ENCODE results near the gene LYPD6. TPM values are rescaled to one million over a fixed set of nuclear protein-coding genes. Genes with fewer than 3 reads are reported as not detected.

LYPD6 gene
- total RNA-seq, 1 donor from 2014 or later: 1.8 TPM

GRCh38 chr2:149375801-149376361, 45.5 kb downstream of the LYPD6 start:
- intact Hi-C loops (cut with DNase I): no loop called here
- no peaks in the 10 kb centered on the region for H3K27me3 ChIP-seq
- H3K27ac ChIP-seq: no peak overlapping the region
- DNase-seq (ENCODE audit: low spot score in 2 of 2): no peak
- no peak overlapping the region for H3K4me3 ChIP-seq
- TF ChIP-seq CTCF (IDR thresholded peaks at IDR 0.05): no peak
- H3K9me3 ChIP-seq: no peaks in the 10 kb centered on the region
- H3K36me3 ChIP-seq: no peaks in the 10 kb centered on the region
- H3K4me1 ChIP-seq: no peaks in the 10 kb centered on the region

- DNase-seq (ENCODE audit: low spot score in 2 of 2): no peak
These were observed 49.8 kb downstream of the LYPD6 start for GRCh38 chr2:149380205-149380604.

GRCh38 chr2:149383340-149383739, 53.0 kb downstream of the LYPD6 start:
- intact Hi-C loops (cut with DNase I): no loop called here
- Histone ChIP-seq H3K27me3 (no peaks in the 10 kb centered on the region), H3K9me3 (no peaks in the 10 kb centered on the region), H3K4me1 (no peaks in the 10 kb centered on the region), H3K36me3 (no peaks in the 10 kb centered on the region), H3K27ac (no peak overlapping the region), H3K4me3 (no peak overlapping the region)
- TF ChIP-seq CTCF (IDR thresholded peaks at IDR 0.05): no peak
- no peak for DNase-seq (ENCODE audit: low spot score in 2 of 2)

More at GRCh38 chr2:149380205-149380604, 49.8 kb downstream of the LYPD6 start:
- Histone ChIP-seq H3K4me3 (no peak overlapping the region), H3K27ac (no peak overlapping the region), H3K9me3 (no peaks in the 10 kb centered on the region), H3K4me1 (no peaks in the 10 kb centered on the region), H3K27me3 (no peaks in the 10 kb centered on the region), H3K36me3 (no peaks in the 10 kb centered on the region)
- TF ChIP-seq CTCF (IDR thresholded peaks at IDR 0.05): no peak
- intact Hi-C loops (cut with DNase I): no loop called here

GRCh38 chr2:149385350-149385749, 55.0 kb downstream of the LYPD6 start:
- DNase-seq (ENCODE audit: low spot score in 2 of 2): no peak
- intact Hi-C loops (cut with DNase I): no loop called here
- no peak for TF ChIP-seq CTCF (IDR thresholded peaks at IDR 0.05)

GRCh38 chr2:149387411-149387810, 57.0 kb downstream of the LYPD6 start:
- Histone ChIP-seq H3K9me3 (no peaks in the 10 kb centered on the region), H3K4me3 (no peak overlapping the region), H3K4me1 (no peaks in the 10 kb centered on the region), H3K27me3 (no peaks in the 10 kb centered on the region), H3K27ac (no peak overlapping the region), H3K36me3 (no peaks in the 10 kb centered on the region)
- TF ChIP-seq CTCF (IDR thresholded peaks at IDR 0.05): no peak
- DNase-seq (ENCODE audit: low spot score in 2 of 2): no peak
- intact Hi-C loops (cut with DNase I): no loop called here

More at GRCh38 chr2:149385350-149385749, 55.0 kb downstream of the LYPD6 start:
- Histone ChIP-seq H3K9me3 (no peaks in the 10 kb centered on the region), H3K27me3 (no peaks in the 10 kb centered on the region), H3K36me3 (no peaks in the 10 kb centered on the region), H3K4me3 (no peak overlapping the region), H3K4me1 (no peaks in the 10 kb centered on the region), H3K27ac (no peak overlapping the region)
